GM18498 (cell line): ENCODE measurements around the gene IRAK3.
A peak's percentile ranks its signal among the peaks of the same experiment; 100 is the strongest.

Experiments
- ATAC-seq: cut with Tn5 transposase; IDR thresholded peaks from one replicate; pipeline ENCODE4 v1.9.1; 2021; ENCODE audit warnings: mild to moderate bottlenecking, moderate library complexity; ENCODE audit not compliant: unreplicated experiment

IRAK3 gene

DNA sequence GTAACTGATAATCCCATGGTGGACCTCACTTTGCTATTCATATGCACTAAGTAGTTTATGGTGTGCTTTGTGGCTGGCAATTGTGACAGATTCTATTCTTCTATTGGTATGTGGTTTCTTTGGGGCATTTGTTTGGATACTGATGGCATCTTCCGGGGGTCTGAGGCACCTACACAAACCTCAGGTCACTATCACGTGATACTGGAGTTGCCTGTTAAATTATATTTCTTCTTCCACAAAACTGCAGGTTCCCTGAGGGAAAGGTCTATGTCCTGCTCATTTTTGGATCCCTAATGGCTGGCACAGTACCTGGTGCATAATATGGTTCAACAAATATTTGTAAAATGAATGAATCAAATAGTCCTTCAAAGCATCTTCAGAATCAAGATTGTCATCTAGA, 63.8 kb downstream of the IRAK3 start:
- no peak for ATAC-seq

DNA sequence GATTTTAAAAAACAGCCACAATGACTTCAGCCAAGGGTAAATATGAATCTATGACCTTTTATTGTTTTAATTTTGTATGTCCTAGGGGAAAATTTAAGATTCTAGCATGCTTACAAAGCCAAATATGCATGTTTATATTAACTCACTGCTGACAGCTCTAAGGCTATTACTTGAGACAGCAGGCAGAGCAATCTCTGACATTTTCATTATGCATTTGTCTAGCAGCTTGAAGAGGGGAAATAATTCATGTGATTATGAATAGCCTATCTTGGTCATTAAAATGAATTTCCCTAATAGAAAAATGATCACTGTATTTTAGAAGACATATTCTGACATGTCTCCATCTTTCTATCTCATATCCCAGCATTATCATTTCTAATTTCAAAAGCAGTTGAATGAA, 66.7 kb downstream of the IRAK3 start:
- no peak for ATAC-seq

DNA sequence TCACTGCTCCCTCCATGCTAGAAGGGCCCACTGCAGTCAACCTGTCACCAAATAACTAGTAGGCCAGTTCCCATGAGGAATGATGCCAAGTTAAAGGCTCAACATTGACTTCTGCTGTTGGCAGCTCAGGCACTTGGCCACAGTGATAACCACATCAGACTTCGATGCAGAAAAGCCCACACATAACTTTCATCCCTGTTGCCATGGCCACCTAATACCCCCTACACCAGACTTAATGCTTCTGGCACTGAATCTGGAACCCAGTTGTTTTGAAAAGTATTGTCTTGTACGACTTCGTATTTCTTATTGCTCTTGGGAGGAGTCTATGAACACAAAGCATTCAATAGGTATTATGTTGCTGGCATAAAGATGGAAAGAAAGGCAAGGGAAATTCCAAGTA, 69.0 kb downstream of the IRAK3 start:
- no peak for ATAC-seq

DNA sequence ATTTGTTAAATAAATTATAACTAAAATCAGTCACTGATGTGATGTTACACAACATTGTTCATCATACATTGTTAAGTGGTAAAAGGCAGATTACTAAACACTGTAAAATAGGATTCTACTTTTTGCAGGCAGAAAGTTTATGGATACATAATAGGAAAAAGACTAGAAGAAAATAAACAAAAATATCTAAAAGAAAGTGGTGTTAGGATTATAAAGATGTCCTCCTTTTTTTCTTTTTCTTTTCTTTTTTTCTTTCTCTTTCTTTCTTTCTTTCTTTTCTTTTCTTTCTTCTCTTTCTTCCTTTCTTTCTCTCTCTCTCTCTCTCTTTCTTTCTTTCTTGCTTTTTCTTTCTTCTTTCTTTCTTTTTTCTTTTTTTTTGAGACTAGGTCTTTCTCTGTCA, 73.7 kb downstream of the IRAK3 start:
- ATAC-seq, result no peak

DNA sequence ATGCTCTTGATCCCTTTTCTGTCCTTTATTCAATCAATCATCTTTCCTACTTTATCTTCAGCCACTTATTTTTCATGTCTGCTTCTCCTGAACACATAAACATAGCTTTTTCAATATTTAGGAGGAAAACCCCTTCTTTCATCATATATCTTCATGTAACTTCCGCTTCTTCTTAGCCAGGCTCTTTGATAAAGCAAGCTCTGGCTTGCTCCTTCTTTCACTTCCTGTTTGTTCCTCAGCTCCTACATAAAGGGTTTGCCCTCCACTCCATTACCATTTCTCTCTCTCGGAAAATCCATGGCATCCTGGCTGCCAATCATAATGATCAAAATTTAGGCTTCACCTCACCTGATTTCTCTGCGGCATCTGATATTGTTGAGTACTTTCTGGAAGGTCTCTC, 79.5 kb downstream of the IRAK3 start:
- ATAC-seq, result no peak

DNA sequence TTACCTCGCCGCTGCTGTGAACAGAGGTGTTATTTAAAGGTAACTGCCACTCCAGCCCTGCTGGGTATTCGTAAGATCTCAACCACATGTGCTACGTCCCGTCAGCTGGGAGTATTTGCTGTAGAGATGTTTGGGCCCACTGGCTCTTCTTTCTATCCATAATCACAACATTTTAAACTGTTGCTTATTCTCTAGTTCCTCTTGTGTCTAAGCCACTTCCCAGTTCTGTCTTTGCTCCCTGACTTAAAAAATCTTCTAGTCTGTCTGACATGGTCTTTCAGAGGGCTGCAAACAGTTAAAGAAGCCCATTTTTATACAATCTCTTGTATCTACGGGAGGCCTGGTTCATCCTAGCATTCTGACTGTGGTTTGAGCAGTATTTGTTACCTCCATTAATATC, 80.1 kb downstream of the IRAK3 start:
- ATAC-seq, result no peak

DNA sequence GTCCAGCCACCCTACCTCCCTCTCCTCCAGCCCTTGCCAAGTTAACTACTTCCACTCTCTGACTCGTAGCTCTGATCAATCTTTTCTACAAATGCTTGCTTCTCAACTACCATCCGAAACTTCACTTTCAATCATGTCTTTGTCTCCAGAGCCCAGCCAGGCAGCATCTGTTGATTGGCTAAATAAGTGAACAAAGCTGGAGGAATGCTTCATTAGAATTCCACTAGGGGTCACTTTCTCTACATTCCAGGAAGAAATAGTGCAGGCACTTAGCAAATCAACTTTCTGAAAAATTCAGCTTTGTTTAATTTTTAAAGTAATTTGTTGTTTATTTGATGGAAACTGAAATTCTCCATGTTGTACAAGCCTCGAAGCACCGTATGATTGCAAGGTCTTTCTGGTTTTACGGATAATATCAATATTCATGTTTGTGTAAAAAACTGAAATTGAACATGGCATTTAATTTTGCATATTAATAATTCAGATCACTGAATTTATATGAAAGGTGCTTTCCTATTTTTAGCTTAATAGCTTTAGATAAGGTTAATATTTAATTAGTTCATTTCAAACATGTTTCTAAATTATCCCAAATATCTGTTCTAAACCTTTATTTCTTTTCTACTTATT, 80.9 kb downstream of the IRAK3 start:
- peak; percentile 55 for ATAC-seq

DNA sequence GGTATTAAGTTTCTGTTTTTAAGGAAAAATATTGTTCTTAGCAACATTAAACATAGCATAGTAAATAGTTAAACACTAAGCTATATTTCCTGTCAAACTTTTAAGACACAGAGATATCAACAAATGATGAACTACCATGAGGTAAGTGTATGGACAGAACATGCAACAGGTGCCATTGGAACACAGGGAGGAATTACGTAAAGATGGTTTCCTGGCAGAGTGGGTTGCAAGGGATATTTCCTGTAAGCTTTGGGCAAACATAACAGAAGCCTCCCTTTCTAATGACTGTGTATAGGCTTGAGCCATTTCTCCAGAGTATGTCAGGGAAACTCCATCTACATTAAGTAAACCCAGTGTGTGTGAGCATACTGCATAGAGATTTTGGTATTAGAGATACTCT, 81.6 kb downstream of the IRAK3 start:
- no peak for ATAC-seq

DNA sequence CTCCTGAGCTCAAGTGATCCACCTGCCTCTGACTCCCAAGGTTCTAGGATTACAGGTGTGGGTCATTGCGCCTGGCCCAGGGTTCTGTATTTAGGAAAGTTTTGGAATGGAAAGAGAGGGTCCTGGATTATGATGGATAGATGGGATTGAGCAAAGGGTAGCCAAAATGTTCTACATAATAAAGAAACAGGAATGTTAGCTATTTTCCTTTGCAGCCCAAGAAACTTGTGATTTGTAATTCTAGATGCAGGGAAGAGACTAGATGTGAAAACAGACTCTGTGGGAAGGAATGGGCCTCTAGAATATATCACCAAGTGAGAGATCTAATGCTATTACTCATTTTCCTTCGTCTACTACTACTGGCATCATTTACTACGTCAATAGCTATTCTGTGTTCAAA, 83.6 kb downstream of the IRAK3 start:
- no peak for ATAC-seq

DNA sequence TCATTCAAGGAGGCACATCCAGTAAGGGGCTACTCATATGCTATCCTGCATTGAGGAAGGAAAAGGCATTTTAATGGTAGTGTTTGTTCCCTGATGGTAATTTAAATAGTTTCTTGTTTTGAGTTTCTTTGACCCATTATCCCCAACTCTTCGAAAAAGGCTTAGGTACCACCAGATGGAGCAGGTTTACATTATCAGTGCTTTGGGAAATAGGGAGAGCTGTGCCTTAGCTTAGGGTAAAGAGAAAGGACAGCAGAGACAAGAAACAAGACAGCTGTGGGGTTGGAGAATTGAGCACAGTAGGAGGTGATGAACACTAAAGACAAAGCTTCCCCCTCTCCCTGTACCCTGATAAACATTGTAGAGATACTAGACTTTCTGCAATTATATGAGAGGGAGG, 84.1 kb downstream of the IRAK3 start:
- ATAC-seq, result no peak

DNA sequence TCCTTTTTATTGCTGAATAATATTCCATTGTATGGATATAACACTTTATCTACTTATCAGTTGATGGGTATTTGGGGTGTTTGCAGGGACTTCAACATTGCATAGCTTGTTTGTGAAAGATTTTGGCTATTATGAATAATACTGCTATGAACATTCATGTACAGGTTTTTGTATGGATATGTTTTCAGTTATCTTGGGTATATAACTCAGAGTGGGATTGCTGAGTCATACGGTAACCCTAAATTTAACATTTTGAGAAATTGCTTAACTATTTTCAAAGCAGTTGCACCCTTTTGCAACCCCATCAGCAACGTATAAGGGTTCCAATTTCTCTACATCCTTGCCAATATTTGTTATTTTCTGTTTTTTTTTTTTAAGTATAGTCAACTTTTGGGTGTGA, 86.0 kb downstream of the IRAK3 start:
- ATAC-seq, result no peak

DNA sequence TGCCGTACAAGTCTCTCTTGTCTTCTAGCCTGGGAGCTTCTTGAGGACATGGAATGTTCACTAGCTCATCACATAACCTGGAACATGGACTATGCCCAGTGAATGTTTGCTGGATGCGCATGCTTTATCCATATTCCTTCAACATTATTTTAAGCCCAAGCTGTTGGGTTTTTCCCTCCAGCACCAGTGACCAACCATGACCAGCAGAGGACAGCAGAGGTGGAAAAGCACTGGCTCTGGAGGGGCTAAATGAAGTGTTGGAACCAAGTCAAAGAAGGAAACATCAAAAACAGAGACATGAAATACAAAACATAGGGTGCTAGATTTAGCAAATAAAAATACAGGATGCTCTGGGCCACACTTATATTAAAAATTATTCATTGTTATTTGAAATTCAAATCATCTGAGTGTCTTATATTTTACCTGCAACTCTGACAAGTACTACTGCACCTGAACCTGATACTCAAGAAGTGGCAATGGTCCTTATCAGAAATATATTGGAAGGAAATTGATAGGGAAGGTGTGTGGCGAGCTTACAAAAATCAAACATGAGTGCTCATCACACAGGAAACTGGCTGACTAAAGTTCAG, 90.2 kb downstream of the IRAK3 start:
- no peak for ATAC-seq

DNA sequence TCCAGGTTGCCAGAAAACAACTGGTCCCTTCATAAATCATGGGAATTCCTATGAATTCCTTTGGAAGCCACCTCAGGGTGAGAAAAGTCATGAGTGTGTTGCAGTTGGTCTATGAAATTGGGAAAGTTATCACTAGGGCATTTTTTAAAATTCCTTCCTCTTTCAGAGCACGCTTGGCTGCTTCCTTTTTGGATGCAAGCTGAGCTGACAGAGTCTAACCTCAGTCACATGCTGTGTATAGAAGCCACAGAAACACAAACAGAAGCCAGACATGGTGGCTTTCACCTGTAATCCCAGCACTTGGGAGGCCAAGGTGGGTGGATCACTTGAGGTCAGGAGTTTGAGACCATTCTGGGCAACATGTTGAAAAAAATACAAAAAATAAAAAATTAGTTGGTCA, 91.5 kb downstream of the IRAK3 start:
- no peak for ATAC-seq

DNA sequence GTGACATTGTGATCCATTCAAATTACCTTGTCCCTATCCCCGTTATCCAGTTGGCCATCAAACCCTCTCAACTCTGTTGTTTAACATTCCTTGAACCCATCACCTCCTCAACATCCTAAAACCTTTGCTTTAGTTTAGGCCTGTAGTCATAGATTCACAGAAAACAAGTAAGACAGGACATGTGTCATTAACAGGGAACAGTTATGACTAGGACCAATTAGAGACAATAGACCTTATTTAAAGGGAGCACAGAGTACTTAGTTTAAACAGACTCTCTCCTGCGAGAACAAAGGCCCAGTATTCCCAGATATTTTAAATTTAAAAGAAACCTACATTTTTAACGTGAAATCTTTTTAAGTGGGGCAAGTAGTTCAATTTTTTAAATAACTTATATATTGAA, 93.2 kb downstream of the IRAK3 start:
- no peak for ATAC-seq

DNA sequence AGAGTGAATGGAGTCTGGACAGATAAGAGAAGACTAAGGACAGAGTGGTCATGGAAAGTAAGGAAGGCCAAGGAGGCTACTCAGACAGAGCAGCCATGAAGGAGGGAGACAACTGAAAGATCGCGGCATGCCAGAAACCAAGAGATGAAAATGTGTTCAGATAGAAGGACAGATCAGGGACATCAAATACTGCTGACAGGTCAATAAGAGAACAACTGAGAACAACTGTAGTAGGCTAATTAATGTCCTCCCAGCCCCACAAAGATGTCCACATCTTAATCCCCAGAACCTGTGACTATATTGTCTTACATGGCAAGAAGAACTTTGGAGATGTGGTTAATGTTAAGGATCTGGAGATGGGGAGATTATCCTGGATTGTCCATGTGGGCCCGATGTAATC, 98.3 kb downstream of the IRAK3 start:
- no peak for ATAC-seq

DNA sequence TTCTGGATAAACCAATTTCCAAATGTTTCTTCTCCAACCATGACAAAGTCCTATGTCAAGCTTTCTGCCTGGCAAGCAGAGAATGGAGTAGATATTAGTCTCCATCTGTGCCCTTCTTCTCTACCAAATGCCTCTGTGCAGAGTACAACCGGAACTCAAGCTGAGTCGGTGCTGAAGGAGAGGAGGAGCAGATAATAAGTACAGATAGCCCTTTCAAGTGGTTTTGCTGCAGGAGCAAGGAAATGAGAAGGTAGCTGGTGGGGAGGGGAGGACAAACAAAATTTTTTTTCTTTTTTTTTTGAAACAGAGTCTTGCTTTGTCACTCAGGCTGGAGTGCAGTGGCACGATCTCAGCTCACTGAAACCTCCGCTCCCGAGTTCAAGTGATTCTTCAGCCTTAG, 99.1 kb downstream of the IRAK3 start:
- ATAC-seq, result no peak

DNA sequence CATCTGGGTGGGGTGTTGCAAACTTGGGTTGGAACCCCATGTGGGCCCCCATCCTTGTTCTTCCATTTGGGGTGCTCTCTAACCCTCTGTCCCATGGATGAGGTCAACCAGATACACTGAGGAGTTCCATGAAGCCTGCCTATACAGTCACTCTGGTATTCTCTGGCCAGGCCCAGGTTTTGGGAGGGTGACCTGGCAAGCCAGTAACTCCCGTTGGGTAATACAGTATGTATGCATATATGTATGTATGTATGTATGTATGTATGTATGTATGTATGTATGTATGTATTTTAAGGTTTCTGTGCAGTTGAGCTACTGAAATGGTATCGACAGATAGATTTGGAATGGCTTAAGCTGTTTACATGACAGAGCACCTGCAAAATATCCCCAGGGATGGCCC, 100.5 kb downstream of the IRAK3 start:
- no peak for ATAC-seq

DNA sequence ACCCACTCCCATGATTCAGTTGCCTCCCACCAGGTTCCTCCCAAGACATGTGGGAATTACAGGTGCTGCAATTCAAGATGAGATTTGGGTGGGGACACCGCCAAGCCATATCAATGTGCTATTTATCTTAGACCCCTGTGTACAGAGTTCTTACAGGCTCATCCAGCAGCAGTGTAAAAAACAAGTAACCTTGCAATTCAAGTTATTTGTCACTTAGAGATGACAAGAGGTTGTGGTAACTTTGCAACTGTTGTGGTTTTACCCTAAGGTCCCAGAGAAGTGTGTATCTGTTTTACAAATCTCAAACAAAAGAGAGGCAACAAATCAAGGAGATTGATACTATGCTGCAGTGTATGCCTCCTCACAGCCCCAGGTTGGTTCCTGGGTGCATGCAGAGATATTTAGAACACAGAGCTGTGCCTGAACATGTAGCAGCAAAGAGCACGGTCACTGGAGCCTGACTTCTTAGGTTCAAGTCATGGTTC, 101.7 kb downstream of the IRAK3 start:
- ATAC-seq, result no peak

DNA sequence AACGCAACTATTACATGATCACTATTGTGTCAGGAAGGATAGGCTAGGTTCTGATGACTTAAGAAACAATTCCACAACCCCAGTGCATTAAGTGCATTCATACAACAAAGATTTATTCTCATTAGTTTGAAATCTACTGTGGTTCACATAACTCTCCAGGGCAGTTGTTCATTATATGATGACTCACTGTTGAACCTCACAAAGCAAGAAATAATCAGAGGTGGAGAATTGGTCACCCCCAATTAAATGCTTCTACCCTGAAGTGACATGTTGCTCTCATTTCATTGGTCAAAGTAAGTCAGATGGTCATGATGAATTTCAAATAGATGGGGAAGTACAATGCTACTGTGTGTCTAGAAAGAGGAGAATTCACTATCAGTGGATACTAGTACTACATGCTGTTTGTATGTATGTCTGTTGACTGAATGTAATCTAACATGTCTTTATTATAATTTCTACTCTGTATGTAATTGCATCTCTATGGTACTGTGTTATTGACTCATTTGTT, 107.2 kb downstream of the IRAK3 start:
- no peak for ATAC-seq

DNA sequence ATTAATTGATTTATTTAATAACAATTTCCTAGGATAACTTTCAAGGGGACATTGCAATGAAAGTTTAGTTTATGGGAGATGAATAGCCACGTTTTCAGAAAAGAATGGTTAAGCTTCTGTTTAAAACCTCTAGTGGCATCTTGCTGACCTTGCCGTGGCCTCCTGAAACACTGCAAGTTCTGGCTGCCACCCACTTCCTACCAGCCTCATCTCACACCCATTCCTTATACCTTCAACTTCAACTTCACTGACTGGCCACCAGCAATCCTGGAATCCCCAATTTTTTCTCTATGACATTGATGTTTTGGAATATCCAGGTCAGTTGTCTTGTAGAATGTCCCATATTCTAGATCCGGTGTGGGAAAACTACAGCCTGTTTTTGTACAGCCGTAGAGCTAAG, 108.1 kb downstream of the IRAK3 start:
- ATAC-seq, result no peak

DNA sequence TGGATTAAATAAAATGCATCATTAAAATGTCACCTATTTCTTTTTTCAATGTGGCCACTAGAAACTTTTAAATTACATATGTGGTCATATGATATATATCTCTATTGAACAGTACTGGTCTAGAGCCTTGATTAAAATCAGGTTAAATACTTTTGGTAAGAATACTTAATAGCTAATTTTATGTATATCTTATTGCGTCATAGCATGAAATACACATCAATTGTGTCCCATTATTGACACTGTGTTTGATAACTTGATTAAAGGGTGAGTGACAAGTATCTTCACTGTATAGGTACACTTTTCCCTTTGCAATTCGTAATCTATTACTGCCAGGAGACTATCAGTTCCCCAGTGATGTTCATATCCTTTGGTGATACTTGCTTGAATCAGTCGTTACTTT, 108.9 kb downstream of the IRAK3 start:
- ATAC-seq, result no peak

DNA sequence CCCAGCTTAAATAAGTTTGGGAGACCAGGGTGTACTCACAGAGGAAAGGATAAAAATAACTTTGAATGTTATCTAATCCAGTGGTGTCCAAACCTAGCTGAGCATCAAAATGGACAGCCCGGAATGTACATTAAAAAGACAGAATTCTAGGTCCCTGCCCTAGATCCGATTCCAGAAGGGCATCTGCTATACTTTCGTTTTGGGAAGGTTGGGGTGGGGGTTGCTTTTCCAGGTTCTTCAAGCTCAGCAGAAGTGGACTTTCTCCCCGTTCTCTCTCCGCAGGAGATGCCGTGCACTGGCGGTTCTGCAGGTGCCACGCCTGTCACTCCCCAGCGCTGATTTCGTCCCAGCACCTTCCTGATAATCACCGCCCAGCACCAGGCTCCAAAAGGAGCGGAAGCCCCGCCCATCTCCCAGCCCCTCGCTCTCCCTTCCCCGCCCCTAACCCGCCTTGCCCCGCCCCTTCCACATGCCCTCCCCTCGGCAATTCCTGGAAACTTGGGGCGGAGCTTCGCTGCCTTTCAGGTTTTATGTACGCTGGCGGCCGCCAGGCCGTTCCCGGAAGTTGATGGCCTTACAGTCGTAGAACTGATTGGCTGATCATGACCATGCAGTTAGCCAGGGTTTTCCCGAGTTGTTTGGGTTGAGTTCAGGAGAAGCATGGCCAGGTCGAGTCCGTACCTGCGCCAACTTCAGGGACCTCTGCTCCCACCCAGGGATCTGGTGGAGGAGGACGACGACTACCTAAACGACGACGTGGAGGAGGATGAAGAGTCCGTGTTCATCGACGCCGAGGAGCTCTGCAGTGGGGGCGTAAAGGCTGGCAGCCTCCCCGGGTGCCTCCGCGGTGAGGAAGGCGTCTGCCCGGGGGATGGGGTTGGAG, 113.2 kb downstream of the IRAK3 start, which contains the start of gene HELB:
Gene HELB, plus strand, starts transcription at position 550 of the 883 bp plus-strand sequence. Its CDS starts 111 bp downstream, at position 661.
- ATAC-seq, result peak; percentile 95
